ENCODE results near the gene GSTM4.

Gene GSTM4

GRCh38 chr1:109625176-109625575 is 30.7 kb upstream of the GSTM4 start:
- no peak for DNase-seq (ENCODE audit: low read depth)

GRCh38 chr1:109625601-109626560 is 30.0 kb upstream of the GSTM4 start:
- no peak for DNase-seq (ENCODE audit: low read depth)

DNA sequence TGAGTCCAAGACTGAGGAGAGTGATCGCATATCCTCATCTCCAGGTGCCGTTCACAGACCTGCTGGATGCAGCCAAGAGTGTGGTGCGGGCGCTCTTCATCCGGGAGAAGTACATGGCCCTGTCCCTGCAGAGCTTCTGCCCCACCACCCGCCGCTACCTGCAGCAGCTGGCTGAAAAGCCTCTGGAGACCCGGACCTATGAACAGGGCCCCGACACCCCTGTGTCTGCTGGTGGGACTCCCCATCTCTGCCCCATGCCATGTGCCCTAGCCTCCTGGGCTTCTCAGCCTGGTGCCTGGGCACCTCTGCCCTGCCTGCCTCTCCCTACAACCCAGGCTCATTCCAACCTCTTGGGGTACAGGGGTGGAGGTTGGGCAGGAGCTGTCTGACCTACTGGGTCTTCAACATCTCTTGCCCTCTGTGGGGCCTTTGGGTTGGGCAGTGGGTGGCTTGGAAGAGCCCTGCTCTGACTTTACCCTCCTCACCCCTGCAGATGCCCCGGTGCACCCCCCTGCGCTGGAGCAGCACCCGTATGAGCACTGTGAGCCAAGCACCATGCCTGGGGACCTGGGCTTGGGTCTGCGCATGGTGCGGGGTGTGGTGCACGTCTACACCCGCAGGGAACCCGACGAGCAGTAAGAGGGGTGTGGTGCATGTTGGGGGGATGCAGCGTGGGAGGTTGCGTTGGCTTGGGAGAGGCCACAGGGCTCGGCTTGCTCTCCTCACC is 29.1 kb upstream of the GSTM4 start:
- DNase-seq (ENCODE audit: low read depth) = no peak

DNA sequence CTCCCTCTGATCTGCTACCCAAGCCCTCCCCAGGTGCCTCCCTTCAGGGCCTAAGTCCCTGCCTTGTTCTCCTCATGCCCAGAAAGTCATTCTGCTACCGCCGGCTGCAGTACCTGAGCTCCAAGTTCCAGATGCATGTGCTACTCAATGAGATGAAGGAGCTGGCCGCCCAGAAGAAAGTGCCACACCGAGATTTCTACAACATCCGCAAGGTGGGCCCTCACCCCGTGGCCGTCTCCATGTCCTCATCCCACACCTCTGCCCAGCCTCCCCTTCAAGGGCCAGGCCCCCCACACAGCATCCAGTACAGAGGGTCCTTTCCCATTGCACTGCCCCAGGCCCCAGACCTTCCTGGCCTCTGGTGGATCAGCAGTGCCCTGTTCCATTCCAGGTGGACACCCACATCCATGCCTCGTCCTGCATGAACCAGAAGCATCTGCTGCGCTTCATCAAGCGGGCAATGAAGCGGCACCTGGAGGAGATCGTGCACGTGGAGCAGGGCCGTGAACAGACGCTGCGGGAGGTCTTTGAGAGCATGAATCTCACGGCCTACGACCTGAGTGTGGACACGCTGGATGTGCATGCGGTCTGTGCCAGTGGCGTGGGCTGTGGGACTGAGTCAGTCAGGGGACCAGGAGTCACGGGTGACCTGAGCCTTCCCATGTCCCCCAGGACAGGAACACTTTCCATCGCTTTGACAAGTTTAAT is 28.1 kb upstream of the GSTM4 start:
- no peak for DNase-seq (ENCODE audit: low read depth)

DNA sequence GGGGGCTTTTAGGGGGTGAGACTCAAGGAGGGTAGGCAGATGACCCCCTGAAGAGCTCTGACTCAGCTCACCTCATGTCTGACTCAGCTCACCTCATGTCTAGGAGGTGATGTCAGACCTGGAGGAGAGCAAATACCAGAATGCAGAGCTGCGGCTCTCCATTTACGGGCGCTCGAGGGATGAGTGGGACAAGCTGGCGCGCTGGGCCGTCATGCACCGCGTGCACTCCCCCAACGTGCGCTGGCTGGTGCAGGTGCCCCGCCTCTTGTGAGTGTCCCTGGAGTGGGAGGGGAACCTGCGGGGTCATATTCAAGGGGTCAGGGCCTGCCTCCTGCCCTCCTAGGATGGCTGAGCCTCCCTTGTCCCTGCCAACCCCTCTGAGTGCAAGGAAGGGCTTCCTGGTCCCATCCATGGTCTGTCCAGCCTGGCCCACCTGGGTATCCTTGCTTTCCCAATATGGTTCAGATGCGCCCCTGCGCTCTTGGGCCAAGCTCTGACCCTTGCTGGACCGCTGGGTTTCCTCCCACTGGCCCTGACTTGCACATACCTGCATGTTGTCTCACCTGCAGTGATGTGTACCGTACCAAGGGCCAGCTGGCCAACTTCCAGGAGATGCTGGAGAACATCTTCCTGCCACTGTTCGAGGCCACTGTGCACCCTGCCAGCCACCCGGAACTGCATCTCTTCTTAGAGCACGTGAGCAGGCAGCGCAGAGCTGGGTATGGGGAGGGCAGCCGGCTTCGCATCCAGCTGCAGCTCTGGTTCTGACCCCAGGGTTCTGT is 27.2 kb upstream of the GSTM4 start:
- no peak for DNase-seq (ENCODE audit: low read depth)

DNA sequence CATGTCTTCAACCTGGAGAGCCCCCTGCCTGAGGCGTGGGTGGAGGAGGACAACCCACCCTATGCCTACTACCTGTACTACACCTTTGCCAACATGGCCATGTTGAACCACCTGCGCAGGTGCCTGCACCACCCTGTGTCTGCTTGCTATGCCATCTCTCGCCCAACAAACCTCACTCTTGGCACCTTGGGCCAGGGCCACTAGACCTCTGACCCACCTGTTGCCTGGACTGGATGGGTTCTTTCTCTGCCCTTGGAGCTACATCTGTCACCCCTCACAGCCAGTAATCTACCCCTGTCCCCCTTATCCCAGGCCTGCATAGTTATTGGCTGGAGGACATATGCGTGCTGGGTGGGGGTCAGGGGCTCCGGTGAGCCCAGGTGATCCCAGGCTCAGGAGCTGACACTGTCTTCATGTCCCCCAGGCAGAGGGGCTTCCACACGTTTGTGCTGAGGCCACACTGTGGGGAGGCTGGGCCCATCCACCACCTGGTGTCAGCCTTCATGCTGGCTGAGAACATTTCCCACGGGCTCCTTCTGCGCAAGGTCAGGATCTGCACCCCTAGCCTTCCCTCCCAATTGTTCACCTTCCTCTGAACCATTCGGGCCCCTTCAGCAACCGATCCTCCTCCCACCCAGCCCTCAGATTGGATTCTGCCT is 26.4 kb upstream of the GSTM4 start:
- DNase-seq (ENCODE audit: low read depth) = no peak

GRCh38 chr1:109630081-109630897 is 25.6 kb upstream of the GSTM4 start:
- no peak for DNase-seq (ENCODE audit: low read depth)

- no peak for DNase-seq (ENCODE audit: low read depth)
Observed at GRCh38 chr1:109630898-109631512, 24.9 kb upstream of the GSTM4 start.

DNA sequence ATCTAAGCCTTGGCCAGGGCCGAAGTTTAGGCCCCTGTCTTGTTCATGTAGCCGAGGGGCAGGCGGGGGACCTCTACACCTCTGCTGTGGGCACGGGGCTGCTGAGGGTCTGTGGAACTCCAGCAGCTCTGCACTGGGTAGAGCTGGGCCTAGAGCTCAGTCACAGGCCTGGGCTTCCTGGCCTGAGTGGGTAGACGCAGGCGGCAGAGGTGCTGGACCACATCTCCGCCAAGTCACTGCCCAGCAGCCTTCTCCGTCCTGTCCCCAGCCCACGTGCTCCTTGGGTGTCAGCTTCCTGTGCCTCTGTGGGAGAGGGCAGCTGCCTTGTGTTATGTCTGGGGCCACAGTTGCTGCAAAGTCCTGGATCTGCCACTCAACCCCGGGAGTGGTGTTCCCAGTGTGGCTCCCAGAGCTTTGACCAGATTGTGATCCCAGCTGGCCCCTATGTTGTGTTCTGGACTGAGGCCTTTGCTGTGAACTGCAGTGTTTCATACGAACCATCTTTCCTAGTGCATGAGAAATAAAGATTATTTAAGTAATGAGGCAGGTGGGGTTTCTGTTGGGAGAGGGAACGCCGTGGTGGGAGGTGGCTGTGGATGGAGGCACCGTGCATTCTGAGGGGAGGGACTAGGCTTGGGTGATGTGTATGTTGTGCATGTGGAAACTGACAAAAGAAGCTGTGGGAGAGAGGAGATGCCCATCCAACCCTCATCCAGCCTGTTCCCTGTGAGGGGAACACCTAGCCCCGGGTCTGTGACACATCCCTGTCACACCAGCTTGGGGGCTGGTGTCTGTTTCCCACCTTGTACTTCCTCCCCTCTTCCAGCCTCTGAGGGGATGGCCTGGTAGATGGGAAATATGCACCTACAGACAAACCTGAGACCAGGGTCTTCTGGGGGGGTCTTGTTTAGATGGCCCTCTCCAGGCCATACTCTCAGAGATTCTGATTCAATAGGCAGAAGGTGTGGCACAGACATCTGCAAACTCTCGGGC is 24.1 kb upstream of the GSTM4 start:
- DNase-seq (ENCODE audit: low read depth) = no peak

DNA sequence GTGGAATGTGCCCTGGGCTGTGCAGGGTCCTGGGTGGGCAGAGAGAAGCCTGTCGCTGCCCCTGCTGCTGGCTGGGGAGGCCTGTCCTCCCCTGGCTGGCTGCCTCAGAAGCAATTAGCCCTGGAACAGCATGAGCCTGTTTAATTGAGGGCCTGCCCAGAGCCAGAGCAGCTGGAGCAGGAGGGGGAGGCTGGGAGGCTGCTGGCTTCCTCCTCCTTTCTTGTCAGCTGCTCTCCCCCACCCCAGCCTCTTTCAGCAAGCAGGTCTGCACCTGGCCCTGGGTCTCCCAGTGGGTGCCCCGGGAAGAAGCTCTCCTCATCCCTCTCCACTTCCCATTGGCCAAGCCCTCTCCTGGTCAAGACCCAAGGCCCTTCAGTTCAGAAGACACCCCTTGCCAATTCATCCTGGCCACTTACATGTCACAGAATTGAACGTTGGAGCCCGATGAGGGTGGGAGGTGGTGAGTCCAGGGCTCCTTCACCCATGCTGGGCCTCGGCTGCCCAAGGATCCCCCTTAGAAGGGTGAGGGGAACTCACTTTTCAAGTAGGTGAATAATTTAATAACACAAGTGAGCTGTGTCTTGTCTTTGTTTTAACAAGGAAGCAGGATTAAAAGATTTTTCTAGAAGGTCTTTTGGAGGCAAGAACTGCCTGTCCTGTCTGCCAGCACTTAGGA is 23.1 kb upstream of the GSTM4 start:
- DNase-seq (ENCODE audit: low read depth) = no peak

- no peak for DNase-seq (ENCODE audit: low read depth)
Observed at GRCh38 chr1:109634292-109634691, 21.6 kb upstream of the GSTM4 start.

GRCh38 chr1:109634771-109635750 is 20.8 kb upstream of the GSTM4 start:
- no peak for DNase-seq (ENCODE audit: low read depth)

GRCh38 chr1:109635862-109636200 is 20.1 kb upstream of the GSTM4 start:
- no peak for DNase-seq (ENCODE audit: low read depth)

DNA sequence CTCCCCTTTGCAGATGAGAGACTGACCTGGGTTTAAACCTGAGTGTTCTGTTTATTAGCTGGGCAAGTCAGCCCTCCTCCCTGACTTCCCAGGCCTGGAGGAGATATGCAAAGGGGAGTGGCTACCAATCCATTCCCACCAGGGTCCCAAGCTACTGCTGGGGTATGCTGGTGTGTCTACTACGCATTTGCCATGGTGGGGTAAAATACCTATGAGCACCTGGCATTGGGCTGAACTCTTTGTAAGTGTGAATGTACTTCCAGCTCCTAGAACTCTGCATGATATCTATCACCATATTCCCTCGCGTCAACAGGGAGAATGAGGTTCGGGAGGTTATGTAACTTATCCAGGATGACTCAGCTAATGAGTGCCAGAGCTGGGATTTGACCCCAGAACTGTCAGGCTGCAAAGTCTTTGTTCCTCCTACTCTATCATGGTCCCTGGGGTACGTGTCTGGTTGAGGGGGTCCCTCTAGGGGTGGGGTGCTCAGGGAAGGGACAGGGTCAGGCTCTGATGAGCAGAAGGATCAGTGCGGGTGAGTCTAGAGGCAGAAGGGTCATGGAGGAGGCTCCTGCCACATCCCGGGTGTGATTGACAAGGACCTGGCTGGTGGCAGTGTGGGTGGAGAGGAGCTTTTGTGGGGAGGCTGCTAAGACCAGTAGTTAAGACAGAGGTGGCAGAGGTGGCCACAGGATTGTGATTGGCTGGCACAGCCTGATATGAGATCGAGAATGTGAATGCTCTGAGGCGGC is 19.5 kb upstream of the GSTM4 start:
- DNase-seq (ENCODE audit: low read depth) = no peak

DNA sequence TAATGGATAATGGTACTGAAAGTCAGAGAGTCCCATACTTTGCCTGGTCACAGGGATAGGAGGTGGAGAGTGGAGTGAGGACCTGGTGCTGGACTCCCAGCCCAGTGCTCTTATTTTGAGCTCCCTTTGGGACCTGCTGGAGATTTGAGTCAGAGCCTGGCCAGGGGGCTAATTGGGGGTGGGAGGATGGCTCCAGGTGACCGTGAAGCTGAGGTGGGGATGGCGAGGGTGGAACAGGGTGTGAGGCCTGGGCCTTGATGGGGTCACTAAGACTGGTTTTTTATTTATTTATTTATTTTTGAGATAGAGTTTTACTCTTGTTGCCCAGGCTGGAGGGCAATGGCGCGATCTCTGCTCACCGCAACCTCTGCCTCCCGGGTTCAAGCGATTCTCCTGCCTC is 18.5 kb upstream of the GSTM4 start:
- DNase-seq (ENCODE audit: low read depth) = no peak

Data from activated T-cell treated with anti-CD3 and anti-CD28 coated beads for 24 hours (primary cell).